SH-SY5Y (cell line): Measurements from ENCODE around the gene F8.
"Not testable (repeated sequence)": the region's sequence is repeated elsewhere in the genome, so short reads cannot be mapped to it uniquely, and the experiment has no call there.

Experiments
- GATA2 ChIP-seq: IDR thresholded peaks from 2 replicates; pipeline ENCODE4 v1.6.1; 2011; ENCODE audit warnings: mild to moderate bottlenecking, low read depth, low read length
- GATA3 ChIP-seq: IDR thresholded peaks from 2 replicates; pipeline ENCODE4 v1.6.1; 2011; ENCODE audit warnings: low read depth, mild to moderate bottlenecking, low read length, moderate library complexity

F8 gene

DNA sequence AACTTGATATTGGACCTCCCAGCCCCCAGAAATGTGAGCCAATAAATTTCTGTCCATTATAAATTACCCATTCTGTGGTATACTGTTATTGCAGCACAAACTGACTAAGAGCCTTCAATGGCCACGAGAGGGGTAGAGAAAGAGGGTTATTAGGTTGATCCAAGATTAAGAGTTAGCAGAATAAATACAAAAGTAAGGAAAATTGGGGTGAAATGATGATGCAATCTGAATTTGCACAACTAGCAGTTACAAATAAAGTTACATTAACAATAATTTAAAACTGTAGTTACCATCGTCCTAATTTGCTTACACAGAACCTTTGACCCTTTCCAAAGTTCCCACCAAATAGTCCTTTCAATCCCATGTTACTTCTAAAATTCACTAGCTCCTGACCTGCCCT, 54.2 kb downstream of the F8 start:
- no peak for TF ChIP-seq GATA2
- TF ChIP-seq GATA3 = no peak

DNA sequence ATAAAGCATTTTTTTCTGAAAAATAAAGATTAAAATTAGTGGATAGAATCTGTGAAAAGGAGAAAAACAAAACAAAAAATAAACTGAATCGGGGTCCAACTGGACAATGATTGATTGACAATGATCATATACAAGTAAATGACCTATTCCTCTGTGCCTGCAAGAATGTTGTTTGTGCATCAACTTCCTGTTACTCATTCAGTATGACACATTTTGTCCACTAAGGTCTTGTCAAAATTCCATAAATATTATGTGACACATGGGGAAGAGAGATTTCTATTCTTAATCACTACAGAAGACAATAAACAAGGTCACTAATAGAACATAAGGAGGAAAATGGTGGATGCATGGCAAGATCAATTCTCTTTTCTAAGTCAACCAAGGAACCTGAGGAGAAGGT, 54.9 kb downstream of the F8 start:
- TF ChIP-seq GATA3 (no peak), GATA2 (no peak)

DNA sequence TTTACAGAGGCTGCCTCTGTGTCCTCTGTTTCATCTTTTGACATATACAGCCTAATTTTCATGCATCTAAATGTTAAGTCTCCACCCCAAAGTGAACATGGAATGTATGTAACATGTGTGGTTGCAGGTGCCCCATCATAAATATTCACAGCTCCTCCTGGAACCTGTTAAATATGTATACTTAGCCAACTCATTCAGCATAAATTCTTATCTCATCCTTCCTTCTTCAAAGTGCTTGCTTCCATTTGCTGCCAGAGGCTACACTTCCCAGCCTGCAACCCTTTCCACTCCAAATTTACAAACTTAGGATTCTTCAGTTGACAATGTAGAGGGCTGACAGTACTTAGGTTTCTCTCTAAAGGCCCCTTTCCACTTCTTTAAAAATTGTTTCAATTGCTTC, 60.6 kb downstream of the F8 start:
- TF ChIP-seq GATA2 (no peak), GATA3 (no peak)

DNA sequence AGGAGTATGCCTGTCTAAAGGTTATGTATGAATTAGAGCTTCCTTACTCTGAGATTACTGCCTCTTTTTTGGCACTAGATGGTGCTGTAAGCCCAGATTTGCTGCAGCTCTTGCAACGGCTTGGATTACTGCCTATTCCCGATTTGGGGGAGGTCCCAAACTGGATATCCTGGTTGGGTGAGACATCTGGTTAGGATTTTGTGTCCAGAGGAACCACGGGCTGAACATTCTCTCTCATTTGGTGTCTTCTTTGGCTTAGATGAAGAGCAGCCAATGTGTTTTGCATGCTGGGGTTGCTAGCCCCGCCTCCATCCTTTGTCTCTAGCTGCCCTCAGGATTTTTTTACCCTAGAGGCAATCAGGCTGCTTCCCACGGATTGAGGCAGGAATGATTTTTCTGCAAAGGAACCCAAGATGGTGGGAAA, 104.5 kb downstream of the F8 start:
- no peak for TF ChIP-seq GATA2
- no peak for TF ChIP-seq GATA3

DNA sequence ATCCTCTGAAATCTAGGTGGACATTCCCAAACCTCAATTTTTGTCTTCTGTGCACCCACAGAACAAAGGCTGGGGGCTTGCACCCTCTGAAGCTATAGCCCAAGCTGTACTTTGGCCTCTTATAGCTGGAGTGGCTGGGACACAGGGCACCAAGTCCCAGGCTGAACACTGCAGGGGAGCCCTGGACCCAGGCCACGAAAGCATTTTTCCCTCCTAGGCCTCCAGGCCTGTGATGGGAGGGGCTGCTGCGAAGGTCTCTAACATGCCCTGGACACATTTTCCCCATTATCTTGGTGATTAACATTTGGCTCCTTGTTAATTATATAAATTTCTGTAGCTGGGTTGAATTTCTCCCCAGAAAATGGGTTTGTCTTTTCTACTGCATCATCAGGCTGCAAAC, 108.5 kb downstream of the F8 start:
- no peak for TF ChIP-seq GATA2
- TF ChIP-seq GATA3 = no peak

DNA sequence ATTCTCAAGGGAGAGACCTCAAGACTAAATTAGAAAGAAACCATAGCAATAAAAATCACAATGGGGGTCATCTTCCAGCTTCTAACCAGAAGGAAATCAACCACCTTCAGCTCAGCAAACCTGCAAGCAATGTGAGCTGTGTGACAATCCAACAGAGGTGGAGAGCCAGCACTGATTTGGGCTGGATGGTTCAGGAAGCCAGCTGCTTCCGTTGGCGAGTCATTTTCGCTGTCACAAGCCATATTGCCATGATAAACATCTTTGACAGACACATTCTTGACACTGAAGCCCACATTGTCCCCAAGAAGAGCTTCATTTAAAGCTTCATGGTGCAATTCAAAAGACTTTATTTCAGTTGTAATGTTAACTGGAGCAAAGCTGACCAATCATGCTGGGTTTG, 113.7 kb downstream of the F8 start:
- no peak for TF ChIP-seq GATA2
- no peak for TF ChIP-seq GATA3

DNA sequence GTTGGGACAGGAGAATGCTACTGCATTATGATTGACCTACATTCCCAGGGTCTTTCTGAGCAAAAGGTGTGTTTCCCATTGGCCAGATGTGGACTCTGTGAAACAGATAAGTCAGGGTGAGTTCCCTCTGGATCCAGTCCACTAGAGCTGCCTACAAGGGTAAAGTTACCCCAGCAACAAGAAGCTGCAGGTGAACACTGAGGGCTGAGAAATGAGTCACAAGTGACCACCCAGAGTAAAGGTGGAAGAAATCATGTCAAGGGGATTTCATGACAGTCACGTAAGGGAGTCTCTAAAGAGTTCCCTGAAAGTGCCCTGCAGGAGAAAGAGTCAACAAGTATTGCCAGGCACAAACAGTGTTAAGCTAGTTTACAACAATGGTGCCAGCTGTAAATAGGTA, 120.1 kb downstream of the F8 start:
- no peak for TF ChIP-seq GATA3
- no peak for TF ChIP-seq GATA2

DNA sequence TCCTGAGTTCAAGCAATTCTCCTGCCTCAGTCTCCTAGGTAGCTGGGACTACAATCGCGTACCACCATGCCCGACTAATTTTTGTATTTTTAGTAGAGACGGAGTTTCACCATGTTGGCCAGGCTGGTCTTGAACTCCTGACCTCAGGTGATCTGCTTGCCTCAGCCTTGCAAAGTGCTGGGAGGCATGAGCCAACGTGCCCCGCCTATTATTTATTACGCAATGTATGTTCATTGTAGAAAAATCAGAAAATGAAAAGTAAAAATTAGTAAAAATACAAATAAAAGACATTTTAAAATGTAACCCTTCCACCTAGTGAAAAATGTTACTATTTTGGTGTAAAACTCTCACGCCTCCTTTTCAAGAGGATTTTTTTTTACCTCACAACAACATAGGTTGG, 122.2 kb downstream of the F8 start:
- TF ChIP-seq GATA3 (no peak), GATA2 (no peak)

DNA sequence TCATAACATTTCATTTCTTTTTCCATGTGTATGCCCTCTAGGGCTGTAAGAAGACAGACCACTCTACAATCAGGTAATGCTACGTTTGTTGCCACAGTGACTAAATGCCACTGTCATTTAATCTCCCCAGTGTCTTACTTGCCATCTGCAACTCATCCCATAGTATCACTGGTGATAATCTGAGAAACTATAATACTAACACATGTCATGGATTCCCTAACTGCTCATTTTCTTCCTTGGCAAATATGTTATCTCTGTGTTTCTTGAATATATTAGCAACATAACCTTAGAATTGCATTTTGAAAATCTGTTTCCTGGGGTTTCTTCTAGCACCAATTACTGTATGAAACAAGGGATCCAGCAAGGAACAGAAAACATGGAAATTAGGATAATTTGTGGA, 130.2 kb downstream of the F8 start:
- TF ChIP-seq GATA2 (peak; percentile 32; the same call in 1 of the 2 replicates), GATA3 (0 out of 2 replicates have a peak, but pooled peaks have one; percentile 29)

DNA sequence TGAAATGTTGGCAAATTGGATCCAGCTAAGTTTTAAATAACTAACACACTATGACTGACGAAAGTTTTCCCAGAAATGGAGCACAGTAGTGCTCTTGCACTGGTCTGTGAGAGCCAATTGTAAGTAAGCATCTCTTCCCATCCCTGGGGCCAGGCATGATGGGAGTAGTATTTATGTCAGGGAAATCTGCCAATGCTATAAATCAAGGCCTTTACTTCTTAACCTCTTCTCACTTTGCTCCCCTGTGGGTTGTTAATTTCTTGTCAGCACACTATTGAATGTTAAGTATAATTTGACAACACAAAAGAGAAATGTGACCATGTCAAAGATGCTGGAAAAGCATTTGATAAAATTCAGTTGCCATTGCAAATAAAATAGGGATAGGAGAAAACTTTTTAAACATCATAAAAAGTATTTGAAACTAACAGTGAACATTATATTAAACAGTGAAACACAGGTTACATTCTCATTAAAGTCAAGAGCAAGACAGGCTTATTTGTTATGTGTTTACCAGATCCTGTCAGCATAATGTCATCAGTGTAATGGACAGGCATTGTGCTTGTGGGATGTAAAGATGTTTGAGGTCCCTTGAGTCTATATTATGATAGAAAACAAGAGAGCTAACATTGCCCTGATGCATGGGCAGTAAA, 131.4 kb downstream of the F8 start:
- no peak for TF ChIP-seq GATA2
- TF ChIP-seq GATA3 = no peak

DNA sequence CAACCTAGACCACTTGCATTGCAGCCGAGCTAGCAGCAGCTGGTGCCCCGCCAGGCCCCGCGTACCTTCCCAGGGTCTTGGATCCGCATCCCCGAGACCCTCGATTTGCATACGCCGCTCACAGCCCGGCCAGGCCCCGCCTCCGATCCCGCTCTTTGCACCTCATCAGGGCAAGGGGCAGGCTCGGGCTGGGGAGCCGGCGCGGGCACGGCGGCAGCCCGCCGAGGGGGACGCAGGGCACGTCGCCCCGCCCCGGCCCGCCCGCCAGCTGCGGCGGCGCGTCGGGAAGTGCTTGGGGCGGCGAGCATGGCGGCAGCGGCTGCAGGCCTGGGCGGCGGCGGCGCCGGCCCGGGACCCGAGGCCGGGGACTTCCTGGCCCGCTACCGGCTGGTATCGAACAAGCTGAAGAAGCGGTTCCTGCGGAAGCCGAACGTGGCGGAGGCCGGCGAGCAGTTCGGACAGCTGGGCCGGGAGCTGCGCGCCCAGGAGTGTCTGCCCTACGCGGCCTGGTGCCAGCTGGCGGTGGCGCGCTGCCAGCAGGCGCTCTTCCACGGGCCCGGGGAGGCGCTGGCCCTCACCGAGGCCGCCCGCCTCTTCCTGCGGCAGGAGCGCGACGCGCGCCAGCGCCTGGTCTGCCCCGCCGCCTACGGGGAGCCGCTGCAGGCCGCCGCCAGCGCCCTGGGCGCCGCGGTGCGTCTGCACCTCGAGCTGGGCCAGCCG, 136.3 kb downstream of the F8 start, which contains the start of gene F8A1:
TSS of gene F8A1 (plus strand) at position 287 of the 720 bp plus-strand sequence. CDS start at position 307, 20 bp downstream.
- TF ChIP-seq GATA3, GATA2: not testable (repeated sequence)

DNA sequence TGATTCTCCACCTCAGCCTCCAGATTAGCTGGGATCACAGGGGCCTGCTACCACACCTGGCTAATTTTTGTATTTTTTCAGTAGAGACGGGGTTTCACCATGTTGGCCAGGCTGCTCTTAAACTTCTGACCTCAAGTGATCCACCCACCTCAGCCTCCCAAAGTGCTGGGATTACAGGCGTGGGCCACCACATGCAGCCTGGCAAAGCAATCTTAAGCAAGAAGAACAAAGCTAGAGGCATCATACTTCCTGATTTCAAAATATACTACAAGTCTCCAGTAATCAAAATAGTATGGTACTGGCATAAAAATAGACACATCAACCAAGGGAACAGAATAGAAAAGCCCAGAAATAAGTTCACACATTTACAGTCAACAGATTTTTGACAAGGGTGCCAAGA, 149.2 kb downstream of the F8 start:
- no peak for TF ChIP-seq GATA2
- no peak for TF ChIP-seq GATA3

DNA sequence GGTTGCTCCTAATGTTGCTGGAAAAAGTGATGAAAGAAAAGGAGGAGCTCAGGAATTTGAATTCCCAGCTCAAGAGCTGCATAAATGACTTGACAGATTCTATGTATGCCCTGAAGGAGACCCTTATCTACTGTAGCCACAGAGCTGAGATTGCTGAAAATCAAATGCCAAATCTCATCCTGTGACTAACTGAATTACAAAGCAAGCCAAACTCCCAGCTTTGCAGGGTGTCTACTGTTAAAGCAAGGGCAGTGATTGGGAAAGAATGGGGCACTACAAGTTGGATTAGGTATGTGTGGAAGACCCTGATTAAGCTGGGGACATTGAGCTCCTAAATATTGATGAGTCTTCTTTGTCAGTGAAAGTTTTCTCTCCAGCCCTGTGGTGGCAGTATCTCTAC, 167.3 kb downstream of the F8 start:
- TF ChIP-seq GATA2 (no peak), GATA3 (no peak)

DNA sequence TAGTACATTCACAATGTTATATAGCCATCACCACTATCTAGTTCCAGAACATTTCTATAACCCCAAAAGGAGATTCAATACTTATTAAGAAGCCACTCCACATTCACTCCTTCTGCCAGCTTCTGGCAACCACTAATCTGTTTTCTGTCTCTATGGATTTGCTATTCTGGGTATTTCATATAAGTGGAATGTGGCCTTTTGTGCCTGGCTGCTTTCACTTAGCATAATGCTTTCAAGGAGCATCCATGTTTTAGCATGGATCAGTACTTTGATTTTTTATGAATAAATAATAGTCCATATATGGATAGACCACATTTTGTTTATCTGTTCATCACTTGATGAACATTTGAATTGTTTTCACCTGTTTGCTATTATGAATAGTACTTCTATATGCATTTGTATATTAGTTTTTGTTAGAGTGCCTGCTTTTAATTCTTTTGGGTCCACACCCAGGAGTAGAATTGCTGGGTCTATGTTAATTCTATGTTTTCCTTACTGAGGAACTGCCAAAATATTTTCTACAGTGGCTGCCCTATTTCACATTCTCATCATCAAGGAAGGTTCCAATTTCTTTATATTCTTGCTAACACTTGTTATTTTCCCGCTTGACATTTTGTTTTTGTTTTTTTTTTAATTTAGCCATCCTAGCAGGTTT, 171.4 kb downstream of the F8 start:
- TF ChIP-seq GATA3 = no peak

DNA sequence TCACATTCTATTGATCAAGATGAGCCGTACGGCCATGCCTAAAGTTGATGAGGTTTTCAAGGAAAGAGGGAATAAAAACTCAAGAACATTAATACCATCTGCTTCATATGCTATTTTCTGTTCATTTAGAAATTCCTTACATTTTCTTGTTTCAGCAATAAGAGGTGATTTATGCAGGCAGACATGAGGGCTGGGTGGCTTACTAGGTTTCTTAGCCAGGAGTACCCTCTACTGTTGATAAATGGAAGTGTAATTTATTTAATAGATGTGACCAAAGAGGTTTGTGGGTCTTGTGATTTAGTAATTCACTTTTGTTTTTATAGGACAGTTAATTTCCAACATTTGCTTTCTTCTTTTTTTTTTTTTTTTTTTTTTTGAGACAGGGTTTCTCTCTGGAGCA, 181.7 kb downstream of the F8 start:
- TF ChIP-seq GATA2 (no peak), GATA3 (no peak)

DNA sequence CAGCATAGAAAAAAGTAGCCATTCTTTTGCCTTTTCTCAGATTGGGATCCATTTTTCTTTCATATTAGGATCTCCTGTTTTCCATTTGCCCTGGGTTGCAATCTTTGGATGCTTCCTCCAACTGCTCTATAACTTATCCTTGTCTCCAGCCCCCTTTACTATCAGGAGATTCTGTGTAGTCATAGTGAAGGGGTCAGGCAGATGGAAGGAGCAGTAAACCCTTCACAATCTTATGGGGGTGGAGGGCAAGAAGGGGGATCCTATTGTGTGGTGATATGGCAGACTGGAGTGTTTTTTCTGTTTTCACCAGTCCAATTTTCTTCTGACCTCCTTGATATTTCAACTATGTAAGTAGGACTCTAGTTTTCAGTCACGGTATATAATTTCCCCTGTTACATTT, 186.4 kb downstream of the F8 start:
- no peak for TF ChIP-seq GATA3
- no peak for TF ChIP-seq GATA2
